ENCODE measurements around the gene PLCL1. TPM values are rescaled to one million over a fixed set of nuclear protein-coding genes. Genes with fewer than 3 reads are reported as not detected.

Gene PLCL1
- total RNA-seq, 2 experiments from 2014 or later = 1.2 to 1.6 TPM

DNA sequence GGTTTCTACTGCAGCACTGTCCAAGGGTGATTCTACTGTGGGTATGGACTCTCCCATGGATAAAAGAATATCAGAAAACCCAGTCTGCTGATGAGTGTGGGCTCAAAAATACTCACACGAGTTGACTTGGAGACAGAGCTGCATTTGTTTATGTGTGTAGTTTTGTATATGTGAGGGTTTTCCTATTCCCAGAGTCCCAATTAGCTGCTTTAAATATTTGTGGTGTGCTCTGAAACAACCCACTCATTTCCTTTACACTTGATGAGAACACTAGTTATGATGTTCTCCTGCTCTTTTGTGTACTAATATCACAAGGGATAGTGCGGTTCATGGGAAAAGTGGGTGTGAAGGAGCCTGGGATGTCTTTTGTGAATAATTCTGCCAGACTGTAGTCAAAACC lies 337.3 kb downstream of the PLCL1 start:
- no peaks in the 10 kb centered on the region for H3K27me3 Mint-ChIP-seq

DNA sequence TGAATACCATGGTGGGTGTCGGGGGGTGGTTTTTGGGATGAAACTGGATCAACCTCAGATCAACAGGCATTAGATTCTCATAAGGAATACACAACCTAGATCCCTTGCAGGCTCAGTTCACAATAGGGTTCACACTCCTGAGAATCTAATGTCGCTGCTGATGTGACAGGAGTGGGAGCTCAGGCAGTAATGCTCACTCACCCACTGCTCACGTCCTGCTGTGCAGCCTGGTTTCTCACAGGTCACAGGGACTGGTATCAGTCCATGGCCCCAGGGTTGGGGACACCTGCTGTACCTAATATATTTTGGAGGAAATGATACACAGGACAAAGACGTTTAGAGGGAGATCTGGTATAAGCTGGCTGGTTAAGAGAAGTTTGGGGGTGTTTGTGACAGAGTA lies 338.8 kb downstream of the PLCL1 start:
- POLR2A ChIA-PET = no interaction called here
- peaks cover 4% of the 10 kb centered on the region for H3K4me1 Mint-ChIP-seq
- no peaks in the 10 kb centered on the region for H3K27me3 Mint-ChIP-seq
- no peaks in the 10 kb centered on the region for H3K9me3 Mint-ChIP-seq
- no peaks in the 10 kb centered on the region for H3K36me3 Mint-ChIP-seq (ENCODE audit: low read depth)
- CTCF ChIA-PET = no interaction called here
- DNase-seq = no peak
- no peak overlapping the region for H3K4me3 Mint-ChIP-seq
- H3K27ac Mint-ChIP-seq = no peak overlapping the region

More for the DNA sequence above, 337.3 kb downstream of the PLCL1 start:
- H3K4me3 Mint-ChIP-seq = no peak overlapping the region
- no peak for DNase-seq
- H3K36me3 Mint-ChIP-seq (ENCODE audit: low read depth) = no peaks in the 10 kb centered on the region
- H3K4me1 Mint-ChIP-seq = peaks cover 4% of the 10 kb centered on the region
- H3K9me3 Mint-ChIP-seq = no peaks in the 10 kb centered on the region
- ChIA-PET CTCF (no interaction called here), POLR2A (no interaction called here)
- no peak overlapping the region for H3K27ac Mint-ChIP-seq

DNA sequence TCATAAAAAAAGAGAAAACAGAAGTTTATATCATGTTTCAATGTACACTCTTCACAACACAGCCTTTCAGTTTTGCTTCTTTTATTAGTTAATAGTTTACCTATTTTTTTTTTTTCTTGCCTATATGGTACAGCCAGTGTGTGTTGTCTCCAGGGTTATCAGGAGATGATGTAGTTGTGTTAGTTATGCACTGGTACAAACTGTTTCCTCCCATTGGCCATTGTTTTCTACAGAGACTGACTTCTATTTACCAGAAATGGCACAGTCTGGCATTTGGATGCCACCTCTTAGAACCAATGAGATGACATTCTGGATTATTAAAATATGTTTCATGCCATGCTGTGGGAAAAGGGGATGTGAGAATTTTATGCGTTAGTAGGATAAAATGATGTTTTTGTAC lies 339.4 kb downstream of the PLCL1 start:
- POLR2A ChIA-PET = no interaction called here
- DNase-seq = no peak
- Mint-ChIP-seq H3K27ac (no peak overlapping the region), H3K4me1 (peaks cover 4% of the 10 kb centered on the region), H3K9me3 (no peaks in the 10 kb centered on the region), H3K27me3 (no peaks in the 10 kb centered on the region), H3K4me3 (no peak overlapping the region), H3K36me3 (ENCODE audit: low read depth) (no peaks in the 10 kb centered on the region)
- CTCF ChIA-PET = no interaction called here

GRCh38 chr2:198144660-198145059 lies 340.3 kb downstream of the PLCL1 start:
- no peak overlapping the region for H3K4me3 Mint-ChIP-seq
- POLR2A ChIA-PET = no interaction called here
- DNase-seq = no peak
- CTCF ChIA-PET = no interaction called here
- no peaks in the 10 kb centered on the region for H3K9me3 Mint-ChIP-seq
- H3K27ac Mint-ChIP-seq = no peak overlapping the region
- H3K36me3 Mint-ChIP-seq (ENCODE audit: low read depth) = no peaks in the 10 kb centered on the region
- H3K27me3 Mint-ChIP-seq = no peaks in the 10 kb centered on the region
- H3K4me1 Mint-ChIP-seq = peaks cover 4% of the 10 kb centered on the region

- no peak for DNase-seq
- H3K4me1 Mint-ChIP-seq = peaks cover 4% of the 10 kb centered on the region
- no peaks in the 10 kb centered on the region for H3K36me3 Mint-ChIP-seq (ENCODE audit: low read depth)
- H3K9me3 Mint-ChIP-seq = no peaks in the 10 kb centered on the region
- H3K4me3 Mint-ChIP-seq = no peak overlapping the region
- ChIA-PET POLR2A (interaction anchor here (1.4 kb wide), 1 partner anchor 11 kb away, joined by 3 read pairs; no protein-coding TSS in a partner anchor), CTCF (interaction anchor here (1.2 kb wide), 1 partner anchor 20 kb away, joined by 3 read pairs; no protein-coding TSS in a partner anchor)
- H3K27me3 Mint-ChIP-seq = no peaks in the 10 kb centered on the region
- H3K27ac Mint-ChIP-seq = no peak overlapping the region
Observed at GRCh38 chr2:198146346-198146940, 342.1 kb downstream of the PLCL1 start.

GRCh38 chr2:198157314-198157713 lies 352.9 kb downstream of the PLCL1 start:
- Mint-ChIP-seq H3K27me3 (peaks cover 1% of the 10 kb centered on the region), H3K27ac (no peak overlapping the region), H3K4me3 (no peak overlapping the region), H3K4me1 (no peaks in the 10 kb centered on the region), H3K9me3 (no peaks in the 10 kb centered on the region), H3K36me3 (ENCODE audit: low read depth) (no peaks in the 10 kb centered on the region)
- CTCF ChIA-PET = no interaction called here
- POLR2A ChIA-PET = interaction anchor here (1.3 kb wide), 1 partner anchor 10 kb away, joined by 3 read pairs; no protein-coding TSS in a partner anchor
- DNase-seq = no peak

DNA sequence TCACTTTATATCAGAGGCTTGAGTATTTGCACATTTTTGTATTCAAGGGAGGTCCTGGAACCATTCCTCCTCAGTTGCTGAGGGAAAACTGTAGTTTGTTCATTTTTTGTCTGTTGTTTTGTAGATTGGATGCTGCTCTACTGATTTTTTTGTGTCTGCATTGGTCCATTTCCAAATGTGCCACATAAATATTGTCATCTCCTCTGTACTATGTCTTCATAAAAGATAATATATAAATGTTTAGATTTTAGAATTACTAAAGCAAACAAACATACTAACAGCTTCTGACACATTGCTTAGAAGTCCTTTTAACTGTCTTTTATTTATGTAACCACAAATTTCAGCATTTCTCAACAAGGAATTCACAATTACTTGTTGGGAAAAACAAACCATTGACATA lies 356.8 kb downstream of the PLCL1 start:
- ChIA-PET POLR2A (no interaction called here), CTCF (no interaction called here)
- no peak overlapping the region for H3K27ac Mint-ChIP-seq
- no peak for DNase-seq
- H3K4me1 Mint-ChIP-seq = no peaks in the 10 kb centered on the region
- no peaks in the 10 kb centered on the region for H3K36me3 Mint-ChIP-seq (ENCODE audit: low read depth)
- no peaks in the 10 kb centered on the region for H3K9me3 Mint-ChIP-seq
- H3K27me3 Mint-ChIP-seq = peaks cover 1% of the 10 kb centered on the region
- H3K4me3 Mint-ChIP-seq = no peak overlapping the region

GRCh38 chr2:198162276-198162675 lies 357.9 kb downstream of the PLCL1 start:
- Mint-ChIP-seq H3K27me3 (peaks cover 1% of the 10 kb centered on the region), H3K27ac (no peak overlapping the region), H3K36me3 (ENCODE audit: low read depth) (no peaks in the 10 kb centered on the region), H3K4me1 (no peaks in the 10 kb centered on the region), H3K9me3 (no peaks in the 10 kb centered on the region), H3K4me3 (no peak overlapping the region)
- ChIA-PET CTCF (no interaction called here), POLR2A (no interaction called here)
- DNase-seq = no peak

GRCh38 chr2:198164843-198165242 lies 360.4 kb downstream of the PLCL1 start:
- no peak for DNase-seq
- Mint-ChIP-seq H3K4me3 (no peak overlapping the region), H3K9me3 (no peaks in the 10 kb centered on the region), H3K36me3 (ENCODE audit: low read depth) (no peaks in the 10 kb centered on the region), H3K27me3 (peaks cover 1% of the 10 kb centered on the region), H3K4me1 (no peaks in the 10 kb centered on the region), H3K27ac (no peak overlapping the region)
- ChIA-PET POLR2A (no interaction called here), CTCF (no interaction called here)

DNA sequence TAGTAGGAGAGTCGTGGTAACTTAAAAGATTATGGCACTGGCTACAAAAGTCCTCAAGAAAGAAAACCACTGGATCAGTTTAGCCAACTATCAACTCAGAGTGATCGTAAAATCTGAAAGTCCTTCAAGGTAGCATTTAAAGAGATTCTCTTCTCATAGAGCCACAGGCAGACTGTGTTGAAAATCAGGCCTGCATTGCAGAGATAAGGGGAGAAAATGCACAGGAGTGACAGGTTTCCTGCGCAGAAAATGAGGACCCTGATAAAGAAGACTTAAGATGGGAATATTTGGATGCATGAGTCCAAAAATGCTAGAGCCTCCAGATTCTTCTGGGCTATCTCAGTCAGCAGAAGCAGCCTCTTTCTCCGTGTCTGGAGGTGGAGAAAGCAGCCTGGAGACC lies 360.9 kb downstream of the PLCL1 start:
- no peak for DNase-seq
- ChIA-PET POLR2A (no interaction called here), CTCF (no interaction called here)
- Mint-ChIP-seq H3K4me1 (no peaks in the 10 kb centered on the region), H3K27me3 (peaks cover 1% of the 10 kb centered on the region), H3K4me3 (no peak overlapping the region), H3K27ac (no peak overlapping the region), H3K9me3 (no peaks in the 10 kb centered on the region), H3K36me3 (ENCODE audit: low read depth) (no peaks in the 10 kb centered on the region)

DNA sequence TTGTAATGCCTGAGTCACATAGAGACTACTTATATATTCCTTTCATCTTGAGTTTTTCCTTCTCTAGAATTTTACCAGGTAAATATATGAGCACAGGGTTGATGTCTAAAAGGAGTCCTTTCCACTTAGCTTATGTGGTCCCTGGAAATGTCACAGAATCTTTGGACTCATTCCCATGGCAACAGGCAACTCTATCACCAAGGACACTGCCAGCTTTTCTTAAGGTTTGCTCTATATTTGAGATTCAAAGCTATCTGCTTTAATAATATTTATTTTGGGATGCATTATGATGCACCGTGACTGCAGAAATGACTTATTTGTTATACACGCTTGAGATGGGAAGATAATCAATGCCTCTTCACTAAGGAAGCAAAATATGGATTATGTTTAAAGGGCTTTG lies 363.0 kb downstream of the PLCL1 start:
- Mint-ChIP-seq H3K4me1 (no peaks in the 10 kb centered on the region), H3K27me3 (no peaks in the 10 kb centered on the region), H3K4me3 (no peak overlapping the region), H3K36me3 (ENCODE audit: low read depth) (no peaks in the 10 kb centered on the region), H3K9me3 (no peaks in the 10 kb centered on the region), H3K27ac (no peak overlapping the region)
- POLR2A ChIA-PET = no interaction called here
- no peak for DNase-seq
- CTCF ChIA-PET = interaction anchor here (0.6 kb wide), 1 partner anchor 13 kb away, joined by 3 read pairs; no protein-coding TSS in a partner anchor

- H3K27ac Mint-ChIP-seq = no peak overlapping the region
- H3K36me3 Mint-ChIP-seq (ENCODE audit: low read depth) = no peaks in the 10 kb centered on the region
- H3K4me3 Mint-ChIP-seq = no peak overlapping the region
- H3K4me1 Mint-ChIP-seq = no peaks in the 10 kb centered on the region
- no peaks in the 10 kb centered on the region for H3K9me3 Mint-ChIP-seq
- POLR2A ChIA-PET = no interaction called here
- H3K27me3 Mint-ChIP-seq = peaks cover 3% of the 10 kb centered on the region
- no peak for DNase-seq
- CTCF ChIA-PET = no interaction called here
Observed at GRCh38 chr2:198168651-198169050, 364.3 kb downstream of the PLCL1 start.

DNA sequence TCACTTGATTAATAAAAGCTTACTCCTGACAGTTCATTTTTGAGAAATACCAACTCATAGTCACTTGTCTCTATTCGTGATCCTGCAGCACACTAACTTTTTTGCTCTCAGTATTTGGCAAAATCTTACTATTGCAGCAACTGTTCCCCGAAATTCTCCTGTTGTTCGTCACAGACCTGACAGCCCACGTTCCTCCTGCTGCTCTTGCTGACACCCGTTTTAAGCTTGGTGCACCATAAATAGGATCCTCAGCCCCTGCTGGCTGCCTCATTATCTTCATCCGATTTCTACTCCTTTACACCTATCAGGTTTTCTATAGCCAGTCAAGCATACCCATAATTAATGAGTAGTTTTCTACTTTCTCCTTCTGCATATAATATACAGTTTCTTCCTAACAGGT lies 368.8 kb downstream of the PLCL1 start:
- Mint-ChIP-seq H3K27me3 (peaks cover 3% of the 10 kb centered on the region), H3K4me1 (no peaks in the 10 kb centered on the region)
- DNase-seq = no peak

GRCh38 chr2:198173864-198174263 lies 369.5 kb downstream of the PLCL1 start:
- CTCF ChIA-PET = no interaction called here
- Mint-ChIP-seq H3K4me1 (no peaks in the 10 kb centered on the region), H3K9me3 (no peaks in the 10 kb centered on the region), H3K27me3 (peaks cover 3% of the 10 kb centered on the region), H3K27ac (no peak overlapping the region), H3K4me3 (no peak overlapping the region), H3K36me3 (ENCODE audit: low read depth) (no peaks in the 10 kb centered on the region)
- DNase-seq = no peak
- POLR2A ChIA-PET = no interaction called here

More for the DNA sequence above, 368.8 kb downstream of the PLCL1 start:
- Mint-ChIP-seq H3K4me3 (no peak overlapping the region), H3K36me3 (ENCODE audit: low read depth) (no peaks in the 10 kb centered on the region), H3K27ac (no peak overlapping the region), H3K9me3 (no peaks in the 10 kb centered on the region)
- ChIA-PET POLR2A (no interaction called here), CTCF (no interaction called here)

All from activated CD4-positive, alpha-beta memory T cell treated with anti-CD3 and anti-CD28 coated beads, Interleukin-2, amount 10 ng/mL, durations not matched to agents 7 days and 5 days (primary cell).